KBM-7 (cell line): ENCODE measurements around the gene GLT6D1.
"Not testable (repeated sequence)": the region's sequence is repeated elsewhere in the genome, so short reads cannot be mapped to it uniquely, and the experiment has no call there.

Experiments used
- DNase-seq: peaks from one replicate; pipeline ENCODE4 v3.0.0-alpha.2; 2015
- in situ Hi-C: fragments of 300-500 bp; cut with MboI; formaldehyde crosslinking; loops from 2 replicates; pipeline ENCODE4 v1.14.3; 2020; ENCODE audit warnings: low sequenced_read_pairs, low pct_unique_long_range_greater_than_20kb, mixed read lengths

The GLT6D1 gene, protein sequence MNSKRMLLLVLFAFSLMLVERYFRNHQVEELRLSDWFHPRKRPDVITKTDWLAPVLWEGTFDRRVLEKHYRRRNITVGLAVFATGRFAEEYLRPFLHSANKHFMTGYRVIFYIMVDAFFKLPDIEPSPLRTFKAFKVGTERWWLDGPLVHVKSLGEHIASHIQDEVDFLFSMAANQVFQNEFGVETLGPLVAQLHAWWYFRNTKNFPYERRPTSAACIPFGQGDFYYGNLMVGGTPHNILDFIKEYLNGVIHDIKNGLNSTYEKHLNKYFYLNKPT

DNA sequence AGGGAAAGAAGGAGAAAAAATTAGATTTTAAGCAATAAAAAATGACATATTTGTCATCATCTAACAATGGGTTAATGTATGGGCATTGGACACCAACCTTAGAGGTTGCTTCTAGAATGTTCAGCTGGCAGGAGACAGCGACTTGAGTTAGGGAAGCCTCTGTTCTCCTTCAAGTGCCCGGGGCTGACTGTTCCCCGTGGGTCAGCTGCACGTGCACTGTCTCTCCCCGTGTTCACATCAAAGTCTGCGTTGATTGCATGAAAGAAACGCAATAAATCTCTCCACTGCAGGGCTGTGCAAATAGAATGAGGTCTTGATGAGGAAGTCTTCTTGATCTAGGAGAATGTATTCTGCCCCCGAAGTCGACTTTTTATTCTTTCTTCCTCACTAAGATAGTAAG lies at the start of gene GLT6D1:
Gene GLT6D1 (minus strand): TSS at position 345 of the 400 bp plus-strand sequence. CDS start 353 bp downstream, outside the sequence.
- in situ Hi-C loops = no loop called here
- no peak for DNase-seq

DNA sequence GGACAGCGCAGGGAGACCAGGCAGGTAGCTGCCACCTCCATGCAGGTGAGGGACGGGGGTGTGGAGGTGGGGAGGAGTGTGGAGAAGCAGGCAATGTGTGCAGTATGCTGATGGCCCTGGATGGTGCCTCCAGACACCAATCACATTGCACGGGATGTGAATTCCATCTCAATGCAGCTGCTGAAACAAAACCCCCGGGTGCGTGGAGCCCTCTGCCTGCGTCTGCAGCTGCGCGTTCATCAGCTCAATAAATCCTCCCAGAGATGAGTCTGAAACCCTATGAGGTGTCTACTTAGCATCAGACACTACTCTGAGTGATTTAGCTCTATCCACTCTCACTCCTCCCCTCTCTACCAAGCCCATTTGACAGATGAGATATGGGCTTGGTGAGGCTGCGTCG lies 49.7 kb upstream of the GLT6D1 start:
- DNase-seq = no peak
- in situ Hi-C loops = no loop called here

DNA sequence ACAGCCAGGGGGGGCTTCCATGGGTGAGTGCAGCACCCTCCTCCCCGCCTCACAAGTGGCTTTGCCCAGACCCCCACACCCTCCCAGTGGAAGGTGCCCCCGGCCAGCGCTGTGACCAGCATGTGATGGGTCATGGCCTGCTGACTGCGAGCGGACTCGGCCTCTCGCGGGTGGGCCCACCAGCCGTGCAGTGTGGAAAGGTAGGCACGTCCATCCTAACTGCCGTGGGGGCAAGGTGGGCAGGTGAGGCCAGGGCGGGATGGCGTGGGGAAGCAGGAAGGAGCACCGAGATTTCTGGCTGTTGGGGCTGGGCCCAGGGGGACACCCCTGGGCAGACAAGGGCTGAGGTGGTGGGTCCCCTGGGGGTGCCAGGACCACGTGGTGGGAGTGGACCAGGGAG lies 47.9 kb upstream of the GLT6D1 start:
- DNase-seq = no peak
- in situ Hi-C loops = no loop called here

DNA sequence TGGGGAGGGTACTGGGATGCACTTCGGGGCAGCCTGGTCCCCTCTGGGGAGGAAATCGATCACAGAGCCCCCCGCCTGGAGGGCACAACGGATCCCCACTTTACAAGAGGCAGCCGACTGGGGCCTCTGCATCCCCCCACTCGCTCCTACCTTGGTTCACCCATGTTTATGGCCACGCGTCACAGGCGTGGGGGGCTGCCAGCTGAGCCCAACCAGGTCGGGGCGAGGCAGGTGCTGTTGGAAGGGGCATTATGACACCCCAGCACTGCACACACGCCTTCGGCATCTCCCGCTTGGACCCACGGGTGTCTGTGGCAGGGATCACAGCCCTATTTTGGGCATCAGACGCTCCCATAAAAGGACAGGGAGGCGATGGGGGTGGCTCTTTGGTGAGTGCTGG lies 45.4 kb upstream of the GLT6D1 start:
- in situ Hi-C loops = no loop called here
- no peak for DNase-seq

DNA sequence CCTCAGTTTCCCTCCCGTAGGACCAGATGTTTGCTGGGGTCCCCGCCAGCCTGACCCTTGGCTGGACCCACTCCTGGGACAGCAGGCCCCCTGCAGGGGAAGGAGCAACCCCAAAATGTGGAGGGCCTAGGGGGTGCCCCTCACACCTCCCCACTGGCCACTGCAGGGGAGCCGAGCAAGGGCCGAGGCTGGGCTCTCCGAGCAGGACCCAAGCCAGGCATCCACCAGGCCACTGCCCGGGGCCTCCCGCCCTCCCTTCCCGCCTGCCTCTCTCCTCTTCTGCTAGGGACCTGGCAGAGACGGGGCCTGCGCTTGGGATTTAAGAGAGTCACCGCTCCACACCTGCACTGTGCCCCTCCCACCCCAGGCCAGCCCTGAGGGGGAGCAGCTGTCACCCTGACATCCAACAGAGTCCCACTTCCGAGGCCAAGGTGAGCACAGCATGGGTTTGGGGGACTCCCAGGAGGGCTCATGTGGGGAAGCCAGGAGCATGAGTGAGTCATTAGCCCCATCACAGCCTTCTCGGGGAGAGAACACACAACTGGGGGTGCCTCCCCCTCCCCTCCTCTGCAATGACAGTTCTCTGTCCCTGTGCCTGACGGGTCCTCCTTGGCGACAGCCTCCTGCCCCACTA lies 44.2 kb upstream of the GLT6D1 start:
- DNase-seq = no peak
- in situ Hi-C loops = no loop called here

DNA sequence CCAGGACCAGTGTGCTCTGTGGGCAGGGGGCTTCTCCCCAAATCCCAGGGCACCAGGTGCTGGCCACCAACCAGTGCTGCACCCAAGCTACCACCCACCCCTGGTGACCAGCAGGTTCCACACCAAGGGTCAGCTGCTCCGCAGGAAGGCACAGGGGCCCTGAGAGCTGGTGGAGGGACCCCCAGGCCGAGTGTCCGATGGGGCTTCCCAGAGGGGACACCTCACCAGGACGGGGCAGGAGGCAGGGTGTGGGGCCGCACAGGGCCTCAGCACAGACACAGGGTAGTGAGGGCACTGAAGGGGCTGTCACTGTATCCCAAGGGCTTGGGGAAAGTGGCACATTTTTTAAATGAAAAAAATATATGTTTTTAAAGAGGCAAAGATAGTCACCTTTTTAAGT lies 41.8 kb upstream of the GLT6D1 start:
- DNase-seq = no peak
- in situ Hi-C loops = no loop called here

DNA sequence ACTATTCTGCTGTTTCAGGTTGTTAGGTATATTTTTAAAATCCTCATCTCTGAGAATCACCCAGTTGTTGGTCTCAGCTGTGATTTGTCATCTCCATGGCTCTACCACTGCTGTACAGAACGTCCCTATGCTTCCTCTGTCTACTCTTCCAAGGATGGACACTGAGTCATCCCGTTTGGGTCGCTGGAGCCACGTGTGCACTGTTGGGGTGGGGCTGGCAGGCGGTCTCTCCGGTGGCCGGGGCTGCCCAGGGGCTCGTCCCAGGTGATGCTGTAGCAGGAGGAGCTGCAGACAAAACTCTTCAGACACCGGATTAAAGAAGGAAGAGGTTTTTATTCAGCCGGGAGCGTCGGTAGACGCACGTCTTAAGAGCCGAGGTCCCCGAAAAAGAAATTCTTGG lies 40.7 kb upstream of the GLT6D1 start:
- in situ Hi-C loops = no loop called here
- DNase-seq = no peak

DNA sequence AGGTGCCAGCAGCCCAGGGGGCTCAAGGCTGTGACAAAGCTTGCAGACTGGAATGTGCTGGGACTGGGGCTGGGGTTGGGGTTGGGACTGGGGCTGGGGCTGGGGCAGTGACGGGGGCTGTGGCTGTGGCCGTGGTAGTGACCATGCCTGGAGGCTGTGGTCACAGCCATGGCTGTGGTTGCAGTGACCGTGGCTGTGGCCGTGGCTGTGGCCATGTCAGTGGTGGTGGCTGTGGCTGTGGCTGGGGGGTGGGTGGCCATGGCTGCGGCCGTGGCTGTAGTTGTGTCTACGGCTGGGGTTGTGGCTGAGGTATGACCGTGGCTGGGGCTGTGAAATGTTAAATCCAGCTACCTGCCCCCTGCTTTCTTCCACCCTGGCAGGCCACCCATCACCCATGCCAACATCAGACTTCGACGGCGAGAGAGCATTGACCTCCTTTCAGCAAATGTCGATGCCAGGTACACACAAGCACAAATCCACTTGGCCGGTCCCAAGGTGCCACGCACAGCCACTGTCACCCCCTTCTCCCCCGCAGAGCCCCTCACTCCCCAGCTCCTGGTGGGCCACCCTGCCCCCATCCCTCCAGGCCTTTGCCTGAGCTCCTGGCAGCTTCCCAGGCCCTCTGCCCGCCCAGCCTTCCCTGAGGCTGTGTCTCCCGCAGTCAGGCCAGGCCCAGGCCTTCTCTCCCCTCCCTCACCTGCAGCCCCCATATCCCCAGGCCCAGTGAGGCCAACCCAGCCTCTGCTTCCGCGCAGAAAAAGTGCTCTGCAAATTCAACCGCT lies 39.1 kb upstream of the GLT6D1 start:
- no peak for DNase-seq
- in situ Hi-C loops = no loop called here

DNA sequence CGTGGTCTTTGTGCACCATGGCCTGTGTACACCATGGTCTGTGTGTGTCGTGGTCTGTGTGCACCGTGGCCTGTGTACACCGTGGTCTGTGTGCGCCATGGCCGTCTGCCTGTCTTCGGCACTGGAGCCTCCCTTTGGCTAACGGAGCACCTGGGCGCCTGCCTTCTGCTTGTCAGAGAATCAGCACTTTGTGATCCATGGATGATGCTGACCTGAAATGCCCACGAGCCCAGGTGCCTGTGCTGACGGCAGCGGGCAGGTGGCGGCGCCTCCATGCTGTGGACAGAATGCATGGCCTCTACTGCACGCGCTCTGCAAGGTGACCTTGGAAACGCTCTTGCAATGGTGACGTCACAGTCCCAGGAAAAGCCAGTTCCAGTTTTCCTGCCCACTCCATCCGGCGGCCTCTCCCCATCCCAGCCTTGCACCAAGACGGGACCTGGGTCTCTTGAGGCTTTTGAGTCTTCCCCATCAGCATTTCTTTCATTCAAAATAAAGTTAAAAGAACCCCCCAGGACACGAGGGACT lies 38.4 kb upstream of the GLT6D1 start:
- in situ Hi-C loops = no loop called here
- DNase-seq = no peak

DNA sequence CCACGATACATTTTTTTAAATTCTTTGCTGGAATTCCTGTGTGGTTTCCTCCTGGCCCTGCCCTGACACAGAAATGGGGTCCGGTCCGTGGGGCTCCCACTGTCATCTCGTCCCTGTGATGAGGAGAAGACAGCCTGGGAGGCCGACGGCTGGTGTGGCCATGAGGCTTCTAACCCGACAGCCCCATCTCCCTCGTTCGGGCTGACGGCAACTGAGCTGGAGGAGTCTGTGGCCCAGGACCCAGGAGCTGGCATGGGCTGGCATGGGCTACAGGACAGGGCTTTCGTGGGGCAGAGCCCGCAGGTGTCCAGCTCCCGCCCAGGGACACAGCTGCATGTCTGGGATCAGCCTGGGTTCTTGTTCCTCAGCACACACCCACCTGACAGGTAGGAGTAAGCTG lies 37.6 kb upstream of the GLT6D1 start:
- in situ Hi-C loops = no loop called here

DNA sequence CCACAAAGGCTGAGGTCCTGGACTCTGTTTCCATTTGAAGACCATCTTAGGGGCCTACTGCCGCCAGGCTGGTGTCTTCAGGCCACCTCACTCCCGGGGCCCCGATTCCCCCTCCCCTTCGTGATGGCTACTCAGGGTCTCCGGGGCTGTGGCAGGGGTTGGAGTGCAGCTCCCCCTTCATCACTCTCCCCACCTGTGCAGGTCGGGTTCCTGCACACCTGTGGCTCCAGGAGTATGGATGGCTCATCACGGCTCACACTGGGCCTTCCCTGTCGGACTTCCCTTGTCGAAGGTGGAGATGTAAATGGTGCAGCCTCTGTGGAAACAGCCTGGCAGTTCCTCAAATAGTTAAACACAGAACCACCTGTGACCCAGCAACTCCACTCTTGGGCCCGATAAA lies 35.6 kb upstream of the GLT6D1 start:
- no peak for DNase-seq
- in situ Hi-C loops = no loop called here

More for the DNA sequence above, 37.6 kb upstream of the GLT6D1 start:
- DNase-seq = no peak

DNA sequence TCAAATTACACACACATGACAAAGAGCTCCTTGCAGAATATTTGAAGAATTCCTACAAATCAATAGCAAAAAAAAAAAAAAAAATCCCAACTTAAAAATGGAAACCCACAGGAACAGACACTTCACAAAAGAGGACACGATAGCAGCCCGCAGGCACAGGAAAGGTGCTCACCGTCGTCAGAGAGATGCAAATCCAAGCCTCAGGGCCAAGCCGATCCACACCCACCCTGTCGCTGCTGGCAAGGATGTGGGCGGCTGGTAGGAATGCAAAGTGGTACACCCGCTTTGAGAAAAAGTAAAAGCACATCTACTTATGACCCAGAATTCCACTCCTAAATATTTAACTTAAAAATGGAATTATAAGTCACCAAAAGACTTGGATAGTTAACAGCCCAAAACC lies 34.6 kb upstream of the GLT6D1 start:
- in situ Hi-C loops = no loop called here
- no peak for DNase-seq

DNA sequence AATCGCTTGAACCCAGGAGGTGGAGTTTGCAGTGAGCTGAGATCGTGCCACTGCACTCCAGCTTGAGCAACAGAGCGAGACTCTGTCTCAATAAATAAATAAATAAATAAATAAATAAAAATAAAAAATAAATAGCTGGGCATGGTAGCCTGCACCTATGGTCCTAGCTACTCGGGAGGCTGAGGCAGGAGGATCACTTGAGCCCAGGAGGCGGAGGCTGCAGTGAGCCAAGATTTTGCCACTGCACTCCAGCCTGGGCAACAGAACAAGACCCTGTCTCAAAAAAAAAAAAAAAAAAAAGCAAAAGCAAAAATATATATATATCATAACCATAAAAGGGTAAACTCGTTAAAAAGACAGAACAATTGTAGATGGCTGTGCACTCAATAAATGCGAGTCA lies 33.4 kb upstream of the GLT6D1 start:
- in situ Hi-C loops = not testable (repeated sequence)

DNA sequence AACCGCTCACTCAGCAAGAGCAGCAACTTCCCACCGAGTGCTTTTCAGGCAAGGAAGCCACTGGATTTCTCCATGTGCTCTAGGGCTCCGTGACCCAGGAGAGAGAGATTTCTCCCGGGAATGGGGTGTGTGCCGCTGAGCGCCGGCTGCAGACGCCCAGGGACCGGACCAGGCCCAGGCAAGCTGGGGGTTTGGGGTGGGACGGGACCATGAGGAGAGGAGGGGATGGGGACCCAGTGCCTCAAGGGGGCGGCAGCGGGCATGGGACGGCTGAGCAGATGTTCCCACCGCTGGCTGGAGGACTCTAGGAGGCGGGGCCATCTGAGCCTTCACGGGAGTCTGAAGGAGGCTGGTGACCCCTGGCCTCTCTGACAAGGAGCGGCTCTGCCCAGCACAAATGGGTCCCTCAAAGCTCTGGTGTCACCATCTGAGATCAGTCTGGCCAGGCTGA lies 32.3 kb upstream of the GLT6D1 start:
- in situ Hi-C loops = no loop called here

More for the DNA sequence above, 33.4 kb upstream of the GLT6D1 start:
- not testable (repeated sequence) for DNase-seq

DNA sequence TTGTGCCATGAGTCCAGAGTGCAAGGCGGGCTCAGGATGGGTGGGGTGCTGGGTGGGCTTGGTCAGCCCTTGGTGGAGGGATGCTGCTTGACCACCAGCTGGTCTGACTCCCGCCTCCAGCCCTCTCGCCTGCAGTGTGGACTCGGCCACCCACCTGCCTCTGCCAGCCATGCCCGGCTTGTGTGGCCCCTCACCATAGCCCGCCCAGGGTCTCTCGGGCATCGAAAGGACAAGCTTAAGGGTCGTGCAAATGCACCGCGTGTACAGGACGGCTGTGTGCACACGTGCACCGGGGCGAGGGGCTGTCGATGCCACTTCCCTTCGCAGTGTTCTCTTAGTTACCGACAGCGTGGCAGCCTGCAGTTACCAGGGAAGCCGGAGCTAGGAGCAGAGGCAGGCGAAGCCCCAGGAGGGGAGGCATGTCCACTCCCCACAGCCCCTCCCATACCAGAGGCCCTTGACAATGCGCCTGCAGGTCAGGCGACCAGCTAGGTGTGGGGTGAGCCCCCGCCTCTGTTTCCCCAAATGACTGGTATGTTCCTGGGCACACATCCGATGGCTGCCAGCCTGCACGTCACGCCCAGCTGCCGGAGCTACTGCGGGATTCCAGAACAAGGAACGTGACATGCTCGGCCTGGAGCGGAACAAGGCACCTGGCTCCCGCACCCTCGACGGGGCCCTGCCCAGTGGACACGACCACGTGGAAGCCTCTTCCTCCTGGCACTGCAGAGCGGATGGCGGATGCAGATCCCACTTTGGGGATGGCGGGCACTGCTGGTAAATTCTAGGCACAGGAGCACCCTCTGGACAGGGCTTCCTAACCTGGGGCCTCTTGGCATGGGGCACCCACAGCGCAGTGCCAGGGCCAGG lies 31.6 kb upstream of the GLT6D1 start:
- no peak for DNase-seq
- in situ Hi-C loops = no loop called here

More for the DNA sequence above, 32.3 kb upstream of the GLT6D1 start:
- DNase-seq = no peak

DNA sequence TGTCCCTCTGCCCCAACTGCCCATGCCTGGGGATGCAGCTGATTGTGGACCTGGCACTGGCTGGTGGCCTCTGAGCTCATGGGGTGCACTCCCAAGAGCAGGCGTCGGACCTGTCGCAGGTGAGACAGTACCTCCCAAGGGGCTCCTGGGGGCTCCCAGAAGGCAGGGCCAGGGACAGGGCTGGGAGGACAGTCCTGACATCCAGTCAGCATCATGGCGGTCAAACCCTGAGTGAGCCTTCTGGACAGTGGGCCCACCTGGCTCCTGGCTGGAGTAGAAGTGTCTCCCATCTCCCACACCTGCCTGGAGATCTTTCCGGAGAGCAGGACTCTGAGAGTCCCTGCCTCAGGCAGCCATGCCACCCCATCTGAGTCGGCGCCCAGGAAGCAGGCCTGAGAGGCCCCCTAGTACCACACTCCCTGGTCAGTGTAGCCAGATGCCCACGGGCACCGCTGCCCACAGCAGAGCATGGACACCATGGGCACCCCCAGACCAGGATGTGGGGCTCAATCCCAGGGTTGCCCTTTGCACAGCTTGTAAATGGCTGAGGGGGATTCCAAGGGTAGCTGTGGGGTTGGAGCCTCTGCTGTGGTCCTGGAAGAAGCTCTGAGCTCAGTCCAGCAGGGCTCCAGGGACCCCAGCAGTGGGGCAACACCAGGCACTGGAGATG lies 30.4 kb upstream of the GLT6D1 start:
- no peak for DNase-seq
- in situ Hi-C loops = no loop called here

DNA sequence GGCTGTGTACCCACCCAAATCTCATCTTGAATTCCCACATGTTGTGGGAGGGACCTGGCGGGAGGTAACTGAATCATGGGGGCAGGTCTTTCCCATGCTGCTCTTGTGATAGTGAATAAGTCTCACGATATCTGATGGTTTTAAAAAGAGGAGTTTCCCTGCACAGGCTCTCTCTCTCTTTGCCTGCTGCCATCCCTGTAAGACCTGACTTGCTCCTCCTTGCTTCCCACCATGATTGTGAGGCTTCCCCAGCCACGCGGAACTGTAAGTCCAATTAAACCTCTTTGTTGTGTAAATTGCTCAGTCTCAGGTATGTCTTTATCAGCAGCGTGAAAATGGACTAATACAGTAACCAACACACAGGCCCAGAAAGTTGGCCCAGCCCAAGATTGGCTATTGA lies 29.7 kb upstream of the GLT6D1 start:
- DNase-seq, in situ Hi-C loops: not testable (repeated sequence)

DNA sequence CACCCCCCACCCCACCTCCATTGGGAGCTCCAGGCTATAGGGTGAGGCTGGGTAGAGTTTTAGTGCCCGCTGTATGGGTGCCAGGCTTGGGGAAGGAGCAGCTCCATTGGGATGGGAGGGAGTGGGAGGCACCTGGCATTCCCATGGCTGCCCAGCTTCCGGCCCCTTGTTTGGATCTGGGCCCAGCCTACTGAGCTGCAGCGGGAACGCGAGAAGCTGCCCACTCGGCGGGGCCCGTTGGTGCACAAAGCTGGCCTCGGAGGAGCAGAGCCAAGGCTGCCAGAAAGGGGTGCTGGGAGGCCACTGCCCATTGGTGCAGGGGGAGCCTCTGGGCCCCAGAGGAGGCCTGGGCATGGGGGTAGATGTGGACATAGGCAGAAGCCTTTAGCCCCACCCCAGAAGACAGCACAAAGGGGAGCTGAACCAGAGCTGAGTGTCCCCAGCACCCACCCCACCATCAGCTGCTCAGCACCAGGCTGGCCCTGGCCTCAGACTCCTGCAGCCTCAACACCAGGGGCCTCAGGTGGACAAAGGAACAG lies 28.2 kb upstream of the GLT6D1 start:
- in situ Hi-C loops = no loop called here
- no peak for DNase-seq
